GM19397 (cell line): ENCODE measurements around the gene WBP2NL.

ENCODE experiments used
- ATAC-seq: cut with Tn5 transposase; IDR thresholded peaks from one replicate; pipeline ENCODE4 v1.9.1; 2021; ENCODE audit warnings: mild to moderate bottlenecking, moderate library complexity; ENCODE audit not compliant: unreplicated experiment

The WBP2NL gene

GRCh38 chr22:42025421-42025820 lies 26.8 kb downstream of the WBP2NL start:
- no peak for ATAC-seq

DNA sequence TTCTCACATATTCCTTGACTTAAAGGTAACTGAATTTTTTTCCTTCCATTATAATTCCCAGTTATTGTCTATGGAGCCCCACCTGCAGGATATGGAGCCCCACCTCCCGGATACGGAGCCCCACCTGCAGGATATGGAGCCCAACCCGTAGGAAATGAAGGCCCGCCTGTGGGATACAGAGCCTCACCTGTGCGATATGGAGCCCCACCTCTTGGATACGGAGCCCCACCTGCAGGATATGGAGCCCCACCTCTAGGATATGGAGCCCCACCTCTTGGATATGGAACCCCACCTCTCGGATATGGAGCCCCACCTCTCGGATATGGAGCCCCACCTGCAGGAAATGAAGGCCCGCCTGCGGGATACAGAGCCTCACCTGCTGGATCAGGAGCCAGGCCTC lies 28.1 kb downstream of the WBP2NL start:
- ATAC-seq: no peak

- ATAC-seq: no peak
These were observed 34.9 kb downstream of the WBP2NL start for GRCh38 chr22:42033263-42034181.

DNA sequence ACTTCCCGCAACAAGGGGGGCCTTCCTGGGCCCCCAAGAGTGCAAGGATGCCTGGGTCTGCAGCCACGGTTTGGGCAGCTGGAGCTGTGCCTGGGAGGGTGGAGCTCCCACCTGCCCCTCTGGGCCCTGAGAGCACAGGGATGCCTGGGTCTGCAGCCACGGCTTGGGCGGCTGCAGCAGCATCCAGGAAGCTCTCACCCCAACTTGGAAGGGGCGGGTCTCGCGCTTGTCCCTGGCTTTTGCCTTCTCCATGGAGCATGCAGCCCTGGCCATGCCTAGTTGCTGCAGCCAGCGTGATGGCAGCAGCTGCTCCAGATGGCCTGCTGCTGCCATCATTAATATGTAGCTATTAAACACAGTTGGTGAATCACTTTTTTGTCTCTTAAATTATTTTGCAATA lies 36.7 kb downstream of the WBP2NL start:
- ATAC-seq: no peak

- no peak for ATAC-seq
These were observed 40.7 kb downstream of the WBP2NL start for GRCh38 chr22:42039271-42039670.

DNA sequence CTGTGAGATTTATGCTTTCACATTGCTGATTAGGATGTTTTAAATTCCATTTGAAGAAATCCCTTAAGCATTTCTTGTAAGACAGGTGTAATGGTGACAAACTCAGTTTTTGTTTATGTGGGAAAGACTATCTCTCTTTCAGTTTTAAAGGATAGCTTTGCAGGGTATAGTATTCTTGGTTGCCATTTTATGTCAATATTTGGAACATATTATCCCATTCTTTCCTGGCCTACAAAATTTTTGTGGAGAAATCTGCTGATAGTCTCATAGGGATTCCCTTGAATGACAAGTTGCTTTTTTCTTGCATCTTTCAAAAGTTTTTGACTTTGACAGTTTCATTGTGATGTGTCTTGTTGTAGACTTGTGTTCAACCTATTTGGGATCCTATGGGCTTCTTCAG lies 43.2 kb downstream of the WBP2NL start:
- ATAC-seq: no peak

- ATAC-seq: no peak
These were observed 52.1 kb downstream of the WBP2NL start for GRCh38 chr22:42050641-42051180.

DNA sequence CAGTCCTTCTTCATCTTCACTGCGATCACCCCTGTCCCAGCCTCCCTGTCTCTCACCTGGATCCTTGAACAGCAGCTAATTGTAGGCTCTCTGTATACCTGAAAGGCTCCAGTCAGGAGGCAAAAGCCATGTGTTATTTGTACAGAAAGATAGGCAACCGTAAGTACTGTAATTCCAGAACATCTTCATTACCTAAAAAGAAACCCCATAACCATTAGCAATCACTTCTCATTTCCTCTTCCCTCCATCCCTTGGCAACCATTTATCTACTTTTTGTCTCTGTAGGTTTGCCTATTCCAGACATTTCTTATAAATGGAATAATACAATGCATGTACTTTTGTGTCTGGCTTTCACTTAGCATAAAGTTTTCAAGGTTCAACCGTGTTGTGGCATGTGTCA lies 54.2 kb downstream of the WBP2NL start:
- ATAC-seq: no peak

DNA sequence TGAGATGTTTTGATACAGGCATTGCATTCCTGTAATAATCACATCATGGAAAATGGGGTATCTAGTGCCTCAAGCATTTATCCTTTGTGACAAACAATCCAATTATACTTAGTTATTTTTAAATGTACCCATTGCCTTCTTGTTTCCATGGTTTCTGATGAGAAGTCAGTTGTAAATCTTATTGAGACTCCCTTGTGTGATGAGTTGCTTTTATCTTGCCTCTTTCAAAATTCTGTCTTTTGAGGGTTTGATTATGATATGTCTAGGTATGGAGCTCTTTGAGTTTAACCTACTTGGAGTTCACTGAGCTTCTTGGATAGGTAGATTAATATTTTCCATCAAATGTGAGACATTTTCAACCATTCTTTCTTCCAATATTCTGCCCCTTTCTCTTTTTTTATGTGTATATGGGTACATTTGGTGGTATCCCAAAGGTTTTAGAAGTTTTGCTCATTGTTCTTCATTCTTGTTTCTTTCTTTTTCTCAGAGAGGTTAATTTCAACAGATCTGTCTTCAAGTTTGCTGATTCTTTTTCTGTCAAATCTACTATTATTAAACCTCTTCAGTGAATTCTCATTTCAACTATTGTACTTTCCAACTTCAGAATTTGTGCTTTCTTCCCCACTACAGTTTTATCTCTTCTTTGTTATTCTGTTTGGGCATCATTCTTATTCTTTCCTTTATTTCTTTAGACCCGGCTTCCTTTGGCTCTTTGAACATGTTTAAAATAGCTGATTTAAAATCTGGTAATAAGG lies 58.3 kb downstream of the WBP2NL start:
- ATAC-seq: no peak

DNA sequence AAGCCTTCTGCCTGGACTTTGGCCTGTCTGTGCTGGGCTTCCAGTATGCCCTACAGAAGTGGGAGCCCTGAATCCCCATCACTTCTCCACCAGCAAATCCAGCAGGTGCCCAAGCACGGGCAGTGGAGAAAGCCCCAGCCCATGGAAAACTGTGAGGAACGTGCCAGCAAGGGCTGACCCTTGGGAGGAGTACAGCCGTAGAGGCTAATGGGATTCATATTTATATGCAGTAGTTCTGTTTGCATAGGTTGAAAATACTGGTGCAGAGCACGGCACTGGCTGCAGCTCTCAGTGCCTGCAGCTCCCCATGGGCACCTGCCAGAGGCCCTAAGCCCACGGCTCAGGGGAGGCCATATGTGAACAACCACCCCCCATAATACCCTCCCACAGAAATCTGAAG lies 61.9 kb downstream of the WBP2NL start:
- ATAC-seq: no peak

GRCh38 chr22:42061041-42061440 lies 62.5 kb downstream of the WBP2NL start:
- no peak for ATAC-seq

DNA sequence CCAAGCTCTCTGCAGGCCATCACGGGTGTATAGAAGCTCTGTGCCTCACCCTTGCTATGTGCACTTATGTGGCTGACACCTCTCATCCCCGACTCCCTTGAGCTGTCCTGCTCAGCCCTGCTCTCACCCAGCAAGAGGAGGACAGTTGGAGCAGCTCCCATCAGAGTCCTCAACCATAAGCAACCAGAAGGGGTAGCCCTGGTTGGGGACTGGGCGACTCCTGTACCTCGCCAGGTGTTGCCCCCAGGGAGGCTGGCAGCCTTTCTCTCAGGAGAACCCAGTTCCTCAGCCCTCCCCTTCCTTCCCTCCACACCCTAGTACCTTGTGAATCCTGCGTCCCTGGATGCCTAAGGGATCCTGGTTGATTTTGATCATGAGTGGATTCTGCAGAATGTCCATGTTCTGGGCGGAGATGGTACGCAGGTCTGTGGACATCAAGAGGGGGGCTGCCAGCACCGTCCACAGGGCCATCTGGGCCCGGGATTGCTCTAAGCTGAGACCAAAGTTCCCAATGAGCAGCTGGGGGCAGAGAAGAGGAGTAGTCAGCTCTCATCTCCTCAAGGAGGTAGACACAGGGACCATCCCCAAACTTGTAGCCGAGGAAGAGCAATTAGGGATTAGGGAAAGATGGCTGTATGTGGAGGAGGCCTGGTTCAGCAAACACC lies 64.0 kb downstream of the WBP2NL start:
- ATAC-seq: no peak

DNA sequence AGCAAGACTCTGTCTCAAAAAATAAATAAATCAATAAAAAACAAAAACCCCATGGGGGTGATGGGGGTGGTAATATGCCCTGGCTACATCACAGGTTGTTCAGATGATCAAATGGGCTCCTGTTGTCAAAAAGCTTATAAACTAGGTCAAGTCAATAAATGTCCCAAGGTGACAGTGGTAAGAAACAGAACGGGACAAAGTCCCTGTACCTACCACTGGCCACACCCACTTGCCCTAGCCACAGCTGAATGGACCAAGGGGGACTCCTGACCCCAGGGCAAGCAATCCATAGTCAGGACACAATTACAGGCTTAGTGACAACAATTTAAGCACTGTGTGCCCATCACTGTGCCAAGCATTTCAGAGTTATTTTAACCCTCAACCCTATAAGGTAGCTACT lies 66.0 kb downstream of the WBP2NL start:
- ATAC-seq: no peak

DNA sequence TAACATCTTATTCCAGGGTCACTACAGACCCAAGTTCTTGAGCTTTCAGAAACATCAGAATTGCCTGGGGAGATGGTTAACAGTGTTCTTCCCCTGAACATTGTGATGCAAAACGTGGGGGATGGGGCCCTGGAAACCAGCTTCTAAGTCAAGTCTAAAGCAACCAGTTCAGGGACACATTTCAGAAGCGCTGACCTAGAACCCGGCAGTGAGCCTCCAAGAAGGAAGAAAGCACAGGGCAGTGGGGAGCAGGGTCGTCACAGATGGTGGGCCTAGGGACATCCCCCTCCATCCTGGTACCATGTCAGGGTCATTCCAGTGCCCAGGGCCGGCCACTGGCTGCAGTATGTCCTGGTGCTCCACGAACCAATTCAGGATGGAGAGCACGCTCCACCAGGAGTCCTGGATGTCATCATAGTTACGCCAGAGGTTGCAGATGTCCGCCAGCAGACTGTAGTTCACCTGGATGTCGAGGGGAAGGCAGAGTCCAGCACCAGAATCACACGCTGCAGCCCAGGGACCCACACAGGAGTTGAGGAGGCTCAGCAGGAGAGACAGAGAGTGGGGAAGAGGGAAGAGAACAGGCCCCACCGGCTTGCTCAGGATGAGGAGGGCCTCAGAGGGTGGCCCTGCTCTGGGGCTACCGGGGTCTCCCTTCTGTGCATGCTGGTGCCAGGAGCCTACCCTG lies 67.0 kb downstream of the WBP2NL start:
- ATAC-seq: no peak

GRCh38 chr22:42066126-42066761 lies 67.7 kb downstream of the WBP2NL start:
- no peak for ATAC-seq

- ATAC-seq: no peak
These were observed 68.3 kb downstream of the WBP2NL start for GRCh38 chr22:42066937-42067336.

DNA sequence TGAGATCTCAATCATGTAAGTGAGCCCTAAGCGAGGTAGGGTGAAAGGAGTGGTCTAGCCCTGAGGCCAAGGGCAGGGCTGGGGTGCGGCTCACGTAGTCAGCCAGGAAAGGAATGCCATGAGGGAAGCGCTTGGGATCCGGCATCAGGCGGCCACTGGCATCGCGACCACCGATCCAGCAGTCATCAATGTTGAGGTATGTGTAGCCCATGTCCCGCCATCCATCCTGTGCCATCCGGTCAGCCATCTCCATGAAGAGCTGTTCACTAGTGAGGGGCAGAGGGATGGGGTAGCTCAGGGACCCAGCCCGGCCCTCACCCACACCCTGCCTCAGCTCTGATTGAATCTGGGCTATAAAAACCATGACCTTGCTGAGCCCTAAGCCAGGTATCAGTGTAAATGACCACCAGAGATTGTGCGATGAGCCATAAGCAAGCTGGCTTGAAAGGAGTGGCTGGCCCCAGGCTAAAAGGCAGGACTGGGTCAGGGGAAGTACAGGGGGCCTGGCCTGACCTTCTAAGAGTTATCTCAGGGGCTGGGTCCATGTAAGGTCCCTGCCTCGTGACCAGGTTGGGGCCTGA lies 69.2 kb downstream of the WBP2NL start:
- ATAC-seq: no peak

DNA sequence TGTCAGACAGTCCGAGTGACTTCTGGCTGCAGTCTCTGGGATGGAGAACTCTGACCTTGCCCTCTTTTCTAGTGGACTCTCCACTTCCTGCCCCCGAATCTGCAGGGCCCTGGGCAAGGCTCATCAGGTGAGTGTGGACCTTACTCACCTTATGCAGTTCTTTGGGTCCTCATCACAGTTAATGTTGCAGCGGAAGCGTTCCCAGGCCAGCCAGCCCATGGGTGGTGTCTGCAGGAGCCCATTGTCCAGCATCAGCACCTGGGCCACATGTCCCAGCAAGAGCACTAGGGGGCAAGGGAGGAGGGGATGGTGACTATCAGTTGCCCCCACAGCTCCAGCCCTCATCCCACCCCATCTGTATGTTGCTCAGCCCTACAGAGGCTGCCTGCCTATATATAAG lies 69.7 kb downstream of the WBP2NL start:
- no peak for ATAC-seq

DNA sequence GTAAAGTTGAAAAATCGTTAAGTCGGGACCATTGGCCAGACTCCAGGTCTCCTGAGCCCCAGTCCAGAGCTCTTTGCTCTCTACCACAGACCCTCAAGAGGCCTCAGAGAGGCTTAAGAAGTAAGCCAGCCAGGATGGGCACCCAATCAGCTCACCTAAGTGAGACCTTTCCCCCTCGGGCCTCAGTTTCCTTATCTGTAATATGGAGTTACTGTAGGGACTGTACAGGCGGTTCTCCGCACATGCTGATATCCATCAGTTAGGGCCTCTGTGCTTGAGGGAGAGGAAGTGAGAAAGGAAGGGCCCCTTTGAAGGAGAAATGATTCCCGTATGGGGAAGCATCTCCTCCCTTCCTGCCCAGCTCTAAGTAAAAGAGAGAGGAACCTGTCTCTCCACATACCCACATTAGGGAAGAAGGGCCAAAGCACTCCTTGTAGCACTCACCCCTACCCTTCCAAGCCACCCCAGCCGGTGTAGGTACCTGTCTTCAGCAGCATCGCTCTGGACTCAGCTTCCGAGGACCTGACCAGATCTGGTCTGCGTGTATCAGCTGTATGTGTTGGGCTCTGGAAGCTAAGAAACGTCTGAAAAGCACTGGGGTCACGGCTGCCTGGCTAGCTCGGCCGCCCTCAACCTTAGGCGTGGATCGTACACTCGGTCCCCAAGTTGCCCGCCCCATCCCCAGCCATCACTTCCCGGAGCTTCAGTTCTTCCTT lies 71.4 kb downstream of the WBP2NL start:
- ATAC-seq: no peak
